HCT116 (cell line): ENCODE results near the gene PPP1R1C. TPM values are rescaled to one million over a fixed set of nuclear protein-coding genes. Genes with fewer than 3 reads are reported as not detected.

Experiments used
- ATAC-seq: fragments of 200-7000 bp; cut with Tn5 transposase; 2 replicates; pipeline ENCODE4 v1.9.1; 2020; ENCODE audit warnings: mild to moderate bottlenecking, moderate library complexity
- BruUV-seq: library from RNA; stranded (reverse); fragments of 400-500 nt; replicated peaks from 2 replicates; lab custom pipeline; 2021; lab: Mats Ljungman, UMichigan
- CTCF ChIA-PET: fragments of 300-600 bp; sonication (Branson Sonifier 250); formaldehyde crosslinking; loops from one replicate; lab custom pipeline; 2021; ENCODE audit warnings: antibody characterized with exemption; lab: Charles Lee
- POLR2A ChIA-PET: fragments of 300-600, 350-600 bp; sonication (Branson Sonifier 250); formaldehyde crosslinking; loops from one replicate; lab custom pipeline; 2021; ENCODE audit warnings: antibody characterized with exemption; lab: Charles Lee
- RAD21 ChIA-PET, 2 experiments: fragments of 300-600 bp; sonication (Branson Sonifier 250); formaldehyde crosslinking; loops; one replicate each; lab custom pipeline; 2023; ENCODE audit warnings: low total read pairs in 2 of 2; ENCODE audit not compliant: uncharacterized antibody in 2 of 2, unreplicated experiment in 2 of 2, low non-redundant PET in 1 of 2; lab: Charles Lee
- DNase-seq: peaks from one replicate; pipeline ENCODE4 v3.0.0-alpha.2; 2010; ENCODE audit warnings: low read depth, low spot score
- H2AFZ ChIP-seq: fragments of 200-600 bp; shearing (Covaris generic), sonication (generic); 2 replicates; pipeline ENCODE4 v1.6.1; 2017; ENCODE audit warnings: low read depth, mixed run types, mixed read lengths, antibody characterized with exemption, low read length; ENCODE audit not compliant: poor library complexity, severe bottlenecking
- H3K27ac ChIP-seq: 2 replicates; pipeline ENCODE4 v1.5.1; 2012; ENCODE audit warnings: low read depth, low read length
- H3K27me3 ChIP-seq: fragments of 200-600 bp; sonication (generic); 2 replicates; pipeline ENCODE4 v1.6.1; 2016; ENCODE audit warnings: mixed run types, low read length, mixed read lengths; ENCODE audit not compliant: insufficient read depth
- H3K36me3 ChIP-seq, 2 experiments: fragments of 200-500 bp in 1 of 2; fragments of 200-600 bp in 1 of 2; sonication (Bioruptor generic) in 1 of 2; sonication (generic) in 1 of 2; 2 replicates each; pipeline versions ENCODE4 v1.5.1 to v1.6.1; 2014 to 2016; ENCODE audit warnings: low read length in 2 of 2, inconsistent platforms in 1 of 2, mixed read lengths in 1 of 2, mixed run types in 1 of 2; ENCODE audit not compliant: insufficient read depth in 2 of 2, control insufficient read depth in 1 of 2
- H3K4me1 ChIP-seq, 2 experiments: fragments of 200-600 bp in 1 of 2; sonication (generic) in 1 of 2; 2 replicates each; pipeline versions ENCODE4 v1.5.1 to v1.6.1; 2012 to 2017; ENCODE audit warnings: low read length in 2 of 2, inconsistent platforms in 1 of 2, mild to moderate bottlenecking in 1 of 2, mixed read lengths in 1 of 2, mixed run types in 1 of 2, moderate library complexity in 1 of 2; ENCODE audit not compliant: insufficient read depth in 2 of 2, control insufficient read depth in 1 of 2
- H3K4me2 ChIP-seq: fragments of 200-600 bp; sonication (generic); 2 replicates; pipeline ENCODE4 v1.6.1; 2017; ENCODE audit warnings: mixed run types, low read length, mixed read lengths
- H3K4me3 ChIP-seq, 2 experiments: fragments of 200-600 bp in 1 of 2; sonication (generic) in 1 of 2; replicated peaks in 1 of 2; 2 replicates each; pipeline ENCODE4 v1.5.1; 2011 to 2016; ENCODE audit warnings: low read length in 2 of 2, control low read depth in 1 of 2, low read depth in 1 of 2, mild to moderate bottlenecking in 1 of 2, mixed read lengths in 1 of 2, mixed run types in 1 of 2
- H3K79me2 ChIP-seq: fragments of 200-600 bp; sonication (generic); 2 replicates; pipeline ENCODE4 v1.6.1; 2017; ENCODE audit warnings: mild to moderate bottlenecking, mixed run types, low read length, moderate library complexity, mixed read lengths; ENCODE audit not compliant: insufficient read depth
- H3K9ac ChIP-seq: fragments of 200-600 bp; sonication (generic); 2 replicates; pipeline ENCODE4 v1.6.1; 2016; ENCODE audit warnings: low read length, mixed read lengths
- H3K9me2 ChIP-seq: fragments of 200-600 bp; sonication (generic), shearing (Covaris generic); 2 replicates; pipeline ENCODE4 v1.6.1; 2017; ENCODE audit warnings: mixed run types, mild to moderate bottlenecking, moderate library complexity; ENCODE audit not compliant: insufficient read depth
- H3K9me3 ChIP-seq, 2 experiments: fragments of 200-500 bp in 1 of 2; fragments of 200-600 bp in 1 of 2; sonication (Bioruptor generic) in 1 of 2; sonication (generic) in 1 of 2; 2 replicates each; pipeline ENCODE4 v1.6.1; 2014 to 2017; ENCODE audit warnings: low read length in 2 of 2, mixed read lengths in 2 of 2, inconsistent platforms in 1 of 2, low read depth in 1 of 2, mild to moderate bottlenecking in 1 of 2, mixed run types in 1 of 2, moderate library complexity in 1 of 2; ENCODE audit not compliant: control insufficient read depth in 1 of 2, insufficient read depth in 1 of 2
- H4K20me1 ChIP-seq: fragments of 200-600 bp; sonication (generic), shearing (Covaris generic); 2 replicates; pipeline ENCODE4 v1.6.1; 2017; ENCODE audit warnings: mixed run types, mild to moderate bottlenecking, moderate library complexity; ENCODE audit not compliant: insufficient read depth
- CBX3 ChIP-seq: IDR thresholded peaks from 2 replicates; pipeline ENCODE4 v1.6.1; 2012; ENCODE audit warnings: low read depth
- ELF1 ChIP-seq: IDR thresholded peaks from 2 replicates; pipeline ENCODE4 v1.6.1; 2012; ENCODE audit warnings: low read depth, borderline replicate concordance
- EZH2 ChIP-seq: fragments of 200-600 bp; sonication (generic); IDR thresholded peaks from 2 replicates; pipeline ENCODE4 v1.6.1; 2017; ENCODE audit warnings: antibody characterized with exemption, mixed run types
- EZH2phosphoT487 ChIP-seq: fragments of 200-600 bp; IDR thresholded peaks from 2 replicates; pipeline ENCODE4 v1.6.1; 2018; ENCODE audit warnings: antibody characterized with exemption, borderline replicate concordance
- FOSL1 ChIP-seq: IDR thresholded peaks from 2 replicates; pipeline ENCODE4 v1.6.1; 2012; ENCODE audit warnings: low read depth
- JUND ChIP-seq: IDR thresholded peaks from 2 replicates; pipeline ENCODE4 v1.6.1; 2012
- POLR2A ChIP-seq: IDR thresholded peaks from 2 replicates; pipeline ENCODE4 v1.7.0; 2011; ENCODE audit warnings: borderline replicate concordance; ENCODE audit not compliant: insufficient read depth, insufficient read length; ENCODE audit errors: extremely low read depth
- POLR2AphosphoS5 ChIP-seq: IDR thresholded peaks from 2 replicates; pipeline ENCODE4 v1.6.1; 2011; ENCODE audit warnings: mild to moderate bottlenecking, low read depth, low read length, moderate library complexity
- RAD21 ChIP-seq: IDR thresholded peaks from 2 replicates; pipeline ENCODE4 v1.6.1; 2012; ENCODE audit warnings: low read depth, mild to moderate bottlenecking
- SRF ChIP-seq: IDR thresholded peaks from 2 replicates; pipeline ENCODE4 v1.6.1; 2012; ENCODE audit warnings: low read depth
- YY1 ChIP-seq: IDR thresholded peaks from 2 replicates; pipeline ENCODE4 v1.6.1; 2011; ENCODE audit warnings: low read length, low read depth, moderate library complexity, mild to moderate bottlenecking; ENCODE audit not compliant: insufficient replicate concordance; ENCODE audit errors: extremely low read depth
- ZFX ChIP-seq: fragments of 450-650 bp; IDR thresholded peaks from 2 replicates; pipeline ENCODE4 v1.6.1; 2017
- ZNF274 ChIP-seq: fragments of 200-500 bp; sonication (Bioruptor generic); IDR thresholded peaks from 2 replicates; pipeline ENCODE4 v1.6.1; 2014; ENCODE audit warnings: mild to moderate bottlenecking, low read depth, low read length, inconsistent platforms
- intact Hi-C: fragments of 100-400 bp; cut with micrococcal nuclease; formaldehyde crosslinking; loops from 2 replicates; pipeline ENCODE4 v1.10.0; 2022
- total RNA-seq: library from RNA; stranded (reverse); gene quantifications from one replicate; pipeline ENCODE4 v1.2.1, GENCODE V29; 2021; ENCODE audit not compliant: unreplicated experiment
- TF ChIP-seq, protein P1 (sequence below), 3 experiments: fragments of 200-600 bp in 1 of 3; sonication (generic) in 1 of 3; IDR thresholded peaks in 2 of 3; conservative IDR thresholded peaks in 1 of 3; 2 replicates each; pipeline ENCODE4 v1.5.1; 2012 to 2017; ENCODE audit warnings: low read depth in 2 of 3, low read length in 2 of 3, antibody characterized with exemption in 1 of 3, borderline replicate concordance in 1 of 3, control low read depth in 1 of 3, mild to moderate bottlenecking in 1 of 3, mixed read lengths in 1 of 3, mixed run types in 1 of 3, moderate library complexity in 1 of 3; ENCODE audit not compliant: insufficient read depth in 1 of 3
- TF ChIP-seq, protein P2 (sequence below): IDR thresholded peaks from 2 replicates; pipeline ENCODE4 v1.6.1; 2012
- TF ChIP-seq, protein P3 (sequence below): IDR thresholded peaks from 2 replicates; pipeline ENCODE4 v1.6.1; 2011; ENCODE audit warnings: mild to moderate bottlenecking, low read length, moderate library complexity; ENCODE audit not compliant: insufficient replicate concordance; ENCODE audit errors: extremely low read depth

PPP1R1C gene
- total RNA-seq, 1 experiment from 2014 or later, result 17.8 TPM

DNA sequence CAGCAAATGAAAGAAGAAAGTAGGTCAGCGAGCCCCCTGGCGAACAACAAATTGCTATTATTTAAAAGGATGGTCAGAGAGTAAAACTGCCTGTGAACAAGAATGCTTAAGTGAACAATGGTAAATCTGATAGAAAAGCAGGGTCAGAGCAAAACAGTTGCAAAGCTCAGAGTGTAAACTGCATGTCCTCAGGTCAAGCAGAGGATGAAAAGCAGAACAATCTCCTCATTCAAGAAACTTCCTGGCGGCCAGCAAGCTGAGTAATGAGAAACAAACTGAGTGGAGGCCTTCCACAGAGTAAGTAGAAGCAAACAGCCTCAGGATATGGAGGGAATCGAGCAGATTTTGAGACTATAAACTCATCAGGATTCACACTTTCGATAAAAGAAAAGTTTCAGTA lies 117.9 kb downstream of the PPP1R1C start:
- RAD21 ChIA-PET, result no interaction called here
- TF ChIP-seq, protein P1, sequence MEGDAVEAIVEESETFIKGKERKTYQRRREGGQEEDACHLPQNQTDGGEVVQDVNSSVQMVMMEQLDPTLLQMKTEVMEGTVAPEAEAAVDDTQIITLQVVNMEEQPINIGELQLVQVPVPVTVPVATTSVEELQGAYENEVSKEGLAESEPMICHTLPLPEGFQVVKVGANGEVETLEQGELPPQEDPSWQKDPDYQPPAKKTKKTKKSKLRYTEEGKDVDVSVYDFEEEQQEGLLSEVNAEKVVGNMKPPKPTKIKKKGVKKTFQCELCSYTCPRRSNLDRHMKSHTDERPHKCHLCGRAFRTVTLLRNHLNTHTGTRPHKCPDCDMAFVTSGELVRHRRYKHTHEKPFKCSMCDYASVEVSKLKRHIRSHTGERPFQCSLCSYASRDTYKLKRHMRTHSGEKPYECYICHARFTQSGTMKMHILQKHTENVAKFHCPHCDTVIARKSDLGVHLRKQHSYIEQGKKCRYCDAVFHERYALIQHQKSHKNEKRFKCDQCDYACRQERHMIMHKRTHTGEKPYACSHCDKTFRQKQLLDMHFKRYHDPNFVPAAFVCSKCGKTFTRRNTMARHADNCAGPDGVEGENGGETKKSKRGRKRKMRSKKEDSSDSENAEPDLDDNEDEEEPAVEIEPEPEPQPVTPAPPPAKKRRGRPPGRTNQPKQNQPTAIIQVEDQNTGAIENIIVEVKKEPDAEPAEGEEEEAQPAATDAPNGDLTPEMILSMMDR (IDR thresholded peaks at IDR 0.05 in 2 of 3, conservative IDR thresholded peaks at IDR 0.05 in 1 of 3; ENCODE audit: borderline replicate concordance in 1 of 3, insufficient read depth in 1 of 3, low read depth in 2 of 3, low read length in 2 of 3), result no peak
- no peak for TF ChIP-seq ZFX
- no peak for TF ChIP-seq POLR2AphosphoS5
- TF ChIP-seq, protein P2, sequence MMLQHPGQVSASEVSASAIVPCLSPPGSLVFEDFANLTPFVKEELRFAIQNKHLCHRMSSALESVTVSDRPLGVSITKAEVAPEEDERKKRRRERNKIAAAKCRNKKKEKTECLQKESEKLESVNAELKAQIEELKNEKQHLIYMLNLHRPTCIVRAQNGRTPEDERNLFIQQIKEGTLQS, result no peak
- no peak for TF ChIP-seq FOSL1
- TF ChIP-seq YY1, result no peak
- no peak for TF ChIP-seq ZNF274
- TF ChIP-seq, protein P3, sequence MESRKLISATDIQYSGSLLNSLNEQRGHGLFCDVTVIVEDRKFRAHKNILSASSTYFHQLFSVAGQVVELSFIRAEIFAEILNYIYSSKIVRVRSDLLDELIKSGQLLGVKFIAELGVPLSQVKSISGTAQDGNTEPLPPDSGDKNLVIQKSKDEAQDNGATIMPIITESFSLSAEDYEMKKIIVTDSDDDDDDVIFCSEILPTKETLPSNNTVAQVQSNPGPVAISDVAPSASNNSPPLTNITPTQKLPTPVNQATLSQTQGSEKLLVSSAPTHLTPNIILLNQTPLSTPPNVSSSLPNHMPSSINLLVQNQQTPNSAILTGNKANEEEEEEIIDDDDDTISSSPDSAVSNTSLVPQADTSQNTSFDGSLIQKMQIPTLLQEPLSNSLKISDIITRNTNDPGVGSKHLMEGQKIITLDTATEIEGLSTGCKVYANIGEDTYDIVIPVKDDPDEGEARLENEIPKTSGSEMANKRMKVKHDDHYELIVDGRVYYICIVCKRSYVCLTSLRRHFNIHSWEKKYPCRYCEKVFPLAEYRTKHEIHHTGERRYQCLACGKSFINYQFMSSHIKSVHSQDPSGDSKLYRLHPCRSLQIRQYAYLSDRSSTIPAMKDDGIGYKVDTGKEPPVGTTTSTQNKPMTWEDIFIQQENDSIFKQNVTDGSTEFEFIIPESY, result no peak
- TF ChIP-seq RAD21, result no peak
- no peak for TF ChIP-seq JUND
- TF ChIP-seq POLR2A, result no peak
- TF ChIP-seq EZH2phosphoT487, result no peak
- TF ChIP-seq CBX3, result no peak
- TF ChIP-seq ELF1, result no peak
- no peak for TF ChIP-seq EZH2
- no peak for TF ChIP-seq SRF
- TF ChIP-seq, all 23 proteins: peak for 0
- H3K9ac ChIP-seq, result no peak overlapping the region
- DNase-seq (no peak), ATAC-seq (no peak)
- H3K4me3 ChIP-seq, result no peak overlapping the region
- ChIA-PET CTCF (no interaction called here), POLR2A (no interaction called here)
- no peaks in the 10 kb centered on the region for H4K20me1 ChIP-seq
- no peaks in the 10 kb centered on the region for H3K27me3 ChIP-seq
- H3K36me3 ChIP-seq, result no peaks in the 10 kb centered on the region
- H3K4me2 ChIP-seq, result no peak overlapping the region
- no TSS peak for BruUV-seq
- no peaks in the 10 kb centered on the region for H3K9me3 ChIP-seq
- no peaks in the 10 kb centered on the region for H3K79me2 ChIP-seq
- no peak overlapping the region for H3K27ac ChIP-seq
- intact Hi-C loops, result no loop called here
- H2AFZ ChIP-seq, result no peak overlapping the region
- no peaks in the 10 kb centered on the region for H3K9me2 ChIP-seq
- no peaks in the 10 kb centered on the region for H3K4me1 ChIP-seq
